ENCODE measurements around the gene CAPZA1. TPM values are rescaled to one million over a fixed set of nuclear protein-coding genes. Genes with fewer than 3 reads are reported as not detected.
A peak's percentile ranks its signal among the peaks of the same experiment; 100 is the strongest.

CAPZA1 gene
- total RNA-seq, 1 experiment from 2014 or later = 108 TPM

DNA sequence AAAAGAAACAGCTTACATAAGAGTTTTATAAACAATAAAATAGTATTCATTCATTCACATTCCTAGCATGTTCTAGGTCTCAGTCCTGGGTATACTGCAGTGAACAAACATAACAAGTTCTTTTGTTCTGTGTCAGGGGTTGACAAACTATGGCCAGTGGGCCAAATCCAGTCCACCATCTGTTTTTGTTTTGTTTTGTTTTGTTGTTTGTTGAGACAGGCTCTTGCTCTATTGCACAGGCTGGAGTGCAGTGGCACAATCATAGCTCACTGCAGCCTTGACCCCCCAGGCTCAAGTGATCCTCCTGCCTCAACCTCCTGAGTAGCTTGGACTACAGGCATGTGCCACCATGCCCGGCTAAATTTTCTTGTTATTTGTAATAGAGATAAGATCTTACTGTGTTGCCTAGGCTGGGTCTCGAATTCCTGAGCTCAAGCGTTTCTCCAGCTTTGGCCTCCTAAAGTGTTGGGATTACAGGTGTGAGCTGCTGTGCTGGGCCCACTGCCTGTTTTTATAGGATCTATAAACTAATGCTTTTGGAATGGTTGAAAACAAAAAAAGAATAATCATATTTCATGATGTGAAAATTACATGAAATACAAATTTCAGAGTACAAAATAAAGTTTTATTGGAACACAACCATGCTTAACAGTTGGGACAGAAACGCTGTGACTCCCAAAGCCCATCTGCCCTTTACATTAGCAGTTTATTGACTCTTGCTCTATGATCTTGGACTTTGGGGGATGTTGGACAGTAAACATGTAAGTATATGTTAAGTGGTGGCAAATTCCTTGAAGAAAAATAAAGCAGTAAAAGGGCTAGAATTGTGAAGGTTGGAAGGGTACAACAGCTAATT, 17.9 kb downstream of the CAPZA1 start:
- H3K9me3 Mint-ChIP-seq = peaks cover 5 to 7% of the 10 kb centered on the region in 2 experiments; a peak in 3 of 5 replicates
- Histone ChIP-seq H2BK12ac (ENCODE audit: insufficient read length, low read depth, low read length) (no peak overlapping the region), H3K4me2 (ENCODE audit: insufficient read depth, insufficient read length, low read length) (no peak overlapping the region), H3K14ac (ENCODE audit: insufficient read depth, low read length) (no peak overlapping the region), H2BK120ac (ENCODE audit: low read depth, low read length, poor library complexity, severe bottlenecking) (no peak overlapping the region), H4K8ac (replicated peaks; ENCODE audit: insufficient read length, low read depth, low read length) (no peak overlapping the region), H3K23ac (ENCODE audit: insufficient read length, low read depth, low read length) (no peak overlapping the region), H2AFZ (ENCODE audit: low read length) (no peak overlapping the region), H3K27ac (ENCODE audit: insufficient read length, low read depth, low read length) (no peak overlapping the region), H3K23me2 (ENCODE audit: insufficient read length, low read depth, low read length, poor library complexity, severe bottlenecking) (no peaks in the 10 kb centered on the region), H3K4ac (ENCODE audit: low read depth, low read length) (no peak overlapping the region), H3K27me3 (ENCODE audit: insufficient read depth, low read length) (no peaks in the 10 kb centered on the region), H2AK5ac (ENCODE audit: insufficient read length, low read length) (no peak overlapping the region), H2BK20ac (ENCODE audit: low read depth, low read length, poor library complexity, severe bottlenecking) (no peak overlapping the region), H2BK15ac (ENCODE audit: low read depth, low read length) (no peak overlapping the region), H2BK5ac (ENCODE audit: insufficient read length, low read length) (no peak overlapping the region), H3K79me2 (ENCODE audit: insufficient read depth, low read length) (peaks cover 6% of the 10 kb centered on the region; the same call in 1 of the 2 replicates), H3K56ac (ENCODE audit: insufficient read length, low read depth, low read length) (no peak overlapping the region), H3K9me3 (ENCODE audit: control insufficient read depth, low read depth, low read length) (no peaks in the 10 kb centered on the region), H4K91ac (ENCODE audit: insufficient read length, low read depth, low read length) (no peak overlapping the region), H4K20me1 (ENCODE audit: control insufficient read depth, insufficient read depth, insufficient read length) (no peaks in the 10 kb centered on the region), H3K79me1 (ENCODE audit: insufficient read depth, low read depth, low read length, poor library complexity, severe bottlenecking) (no peaks in the 10 kb centered on the region), H3T11ph (ENCODE audit: low read length) (no peak overlapping the region), H4K5ac (ENCODE audit: insufficient read length, low read depth, low read length) (no peak overlapping the region), H3K4me1 (ENCODE audit: insufficient read depth, low read length) (no peaks in the 10 kb centered on the region), H3K9ac (ENCODE audit: extremely low read depth, insufficient read length, low read length) (no peak overlapping the region), H3K18ac (ENCODE audit: insufficient read length, low read depth, low read length) (no peak overlapping the region)
- no peaks in the 10 kb centered on the region for H3K27me3 Mint-ChIP-seq (ENCODE audit: low read depth)
- TF ChIP-seq, protein P1, sequence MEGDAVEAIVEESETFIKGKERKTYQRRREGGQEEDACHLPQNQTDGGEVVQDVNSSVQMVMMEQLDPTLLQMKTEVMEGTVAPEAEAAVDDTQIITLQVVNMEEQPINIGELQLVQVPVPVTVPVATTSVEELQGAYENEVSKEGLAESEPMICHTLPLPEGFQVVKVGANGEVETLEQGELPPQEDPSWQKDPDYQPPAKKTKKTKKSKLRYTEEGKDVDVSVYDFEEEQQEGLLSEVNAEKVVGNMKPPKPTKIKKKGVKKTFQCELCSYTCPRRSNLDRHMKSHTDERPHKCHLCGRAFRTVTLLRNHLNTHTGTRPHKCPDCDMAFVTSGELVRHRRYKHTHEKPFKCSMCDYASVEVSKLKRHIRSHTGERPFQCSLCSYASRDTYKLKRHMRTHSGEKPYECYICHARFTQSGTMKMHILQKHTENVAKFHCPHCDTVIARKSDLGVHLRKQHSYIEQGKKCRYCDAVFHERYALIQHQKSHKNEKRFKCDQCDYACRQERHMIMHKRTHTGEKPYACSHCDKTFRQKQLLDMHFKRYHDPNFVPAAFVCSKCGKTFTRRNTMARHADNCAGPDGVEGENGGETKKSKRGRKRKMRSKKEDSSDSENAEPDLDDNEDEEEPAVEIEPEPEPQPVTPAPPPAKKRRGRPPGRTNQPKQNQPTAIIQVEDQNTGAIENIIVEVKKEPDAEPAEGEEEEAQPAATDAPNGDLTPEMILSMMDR (conservative IDR thresholded peaks at IDR 0.05) = no peak
- H3K4me3 Mint-ChIP-seq = no peak overlapping the region
- H3K4me1 Mint-ChIP-seq = peaks cover 0 to 7% of the 10 kb centered on the region in 2 experiments; a peak in 2 of 4 replicates
- H3K27ac Mint-ChIP-seq = peak overlapping the region in 2 of 3 experiments; percentile 27 to 49; a peak in 2 of 7 replicates
- no CpG with 5 or more reads among the region's 4 CpGs for WGBS (ENCODE audit: extremely low coverage, insufficient read length, low lambda C conversion rate)
- no peak for DNase-seq
- H3K36me3 Mint-ChIP-seq (ENCODE audit: insufficient read depth in 1 of 3, low read depth in 3 of 3) = peaks cover 8 to 11% (median 9%) of the 10 kb centered on the region in 3 experiments

All from H9 (cell line).